GM19463 (cell line): Measurements from ENCODE around the gene FGF18.
"Not testable (repeated sequence)": the region's sequence is repeated elsewhere in the genome, so short reads cannot be mapped to it uniquely, and the experiment has no call there.

Experiments
- ATAC-seq: cut with Tn5 transposase; IDR thresholded peaks from one replicate; pipeline ENCODE4 v1.9.1; 2021; ENCODE audit warnings: mild to moderate bottlenecking, moderate library complexity; ENCODE audit not compliant: unreplicated experiment

FGF18 gene

DNA sequence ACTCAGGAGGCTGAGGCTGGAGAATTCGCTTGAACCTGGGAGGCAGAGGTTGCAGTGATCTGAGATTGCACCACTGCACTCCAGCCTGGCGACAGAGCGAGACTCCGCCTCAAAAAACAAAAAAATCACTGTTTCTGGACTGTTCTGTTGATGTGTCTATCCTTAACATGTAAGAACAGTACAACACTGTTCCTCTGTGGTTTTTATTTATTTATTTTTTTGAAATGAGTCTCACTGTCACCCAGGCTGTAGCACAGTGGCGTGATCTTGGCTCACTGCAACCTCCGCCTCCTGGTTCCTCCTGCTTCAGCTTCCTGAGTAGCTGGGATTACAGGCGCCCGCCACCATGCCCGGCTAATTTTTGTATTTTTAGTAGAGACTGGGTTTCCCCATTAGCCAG, 20.8 kb upstream of the FGF18 start:
- ATAC-seq = not testable (repeated sequence)

DNA sequence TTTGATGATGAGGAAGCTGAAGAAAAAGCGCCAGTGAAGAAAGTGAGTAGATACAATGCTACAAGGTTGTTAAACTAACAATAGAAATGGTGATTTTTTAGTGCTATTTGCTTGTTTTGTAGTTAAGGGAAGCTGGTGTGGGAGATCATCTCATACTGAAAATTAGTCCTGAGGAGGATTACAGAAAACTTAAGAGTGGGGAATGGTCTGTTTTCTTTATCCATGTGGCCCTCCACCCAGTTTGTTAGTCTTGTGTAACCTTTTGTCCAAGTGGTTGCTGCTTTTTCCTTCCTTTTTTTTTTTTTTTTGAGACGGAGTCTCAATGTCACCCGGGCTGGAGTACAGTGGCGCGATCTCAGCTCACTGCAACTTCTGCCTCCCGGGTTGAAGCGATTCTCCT, 19.3 kb upstream of the FGF18 start:
- no peak for ATAC-seq

DNA sequence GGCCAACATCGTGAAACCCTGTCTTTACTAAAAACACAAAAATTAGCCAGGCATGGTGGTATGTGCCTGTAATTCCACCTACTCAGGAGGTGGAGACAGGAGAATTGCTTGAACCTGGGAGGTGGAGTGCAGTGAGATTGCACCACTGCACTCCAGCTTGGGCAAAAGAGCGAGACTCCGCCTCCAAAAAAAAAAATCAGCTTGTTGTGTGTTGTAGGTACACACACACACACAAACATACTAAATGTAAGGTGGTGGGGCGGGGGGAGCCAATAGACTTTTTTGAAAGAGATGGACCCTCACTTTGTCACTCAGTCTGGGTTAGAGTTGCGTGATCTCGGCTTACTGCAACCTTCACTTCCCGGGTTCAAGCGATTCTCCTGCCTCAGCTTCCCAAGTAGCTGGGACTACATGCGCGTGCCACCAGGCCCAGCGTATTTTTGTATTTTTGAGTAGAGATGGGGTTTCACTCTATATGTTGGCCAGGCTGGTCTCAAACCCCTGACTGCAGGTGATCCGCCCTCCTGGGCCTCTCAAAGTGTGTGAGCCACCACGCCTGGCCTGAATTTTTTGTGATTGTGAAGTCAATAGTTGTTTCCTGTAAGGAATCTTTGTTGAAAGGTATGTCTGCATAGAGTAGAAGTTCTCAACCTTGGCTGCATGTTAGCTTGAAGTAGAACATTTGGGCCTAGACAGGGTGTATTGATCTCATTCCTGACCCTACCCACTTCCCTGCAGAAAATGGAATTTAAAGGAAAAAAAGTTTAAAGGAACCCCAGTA, 18.1 kb upstream of the FGF18 start:
- ATAC-seq = no peak

DNA sequence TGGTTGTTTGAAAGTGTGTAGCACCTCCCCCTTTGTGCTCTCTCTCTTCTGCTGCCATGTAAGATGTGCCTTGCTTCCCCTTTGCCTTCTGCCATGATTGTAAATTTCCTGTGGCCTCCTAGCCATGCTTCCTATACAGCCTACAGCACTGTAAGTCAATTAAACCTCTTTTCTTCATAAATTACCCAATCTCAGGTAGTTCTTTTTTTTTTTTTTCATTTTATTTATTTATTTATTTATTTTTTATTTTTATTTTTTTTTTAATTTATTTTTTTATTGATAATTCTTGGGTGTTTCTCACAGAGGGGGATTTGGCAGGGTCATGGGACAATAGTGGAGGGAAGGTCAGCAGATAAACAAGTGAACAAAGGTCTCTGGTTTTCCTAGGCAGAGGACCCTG, 16.7 kb upstream of the FGF18 start:
- ATAC-seq = not testable (repeated sequence)

DNA sequence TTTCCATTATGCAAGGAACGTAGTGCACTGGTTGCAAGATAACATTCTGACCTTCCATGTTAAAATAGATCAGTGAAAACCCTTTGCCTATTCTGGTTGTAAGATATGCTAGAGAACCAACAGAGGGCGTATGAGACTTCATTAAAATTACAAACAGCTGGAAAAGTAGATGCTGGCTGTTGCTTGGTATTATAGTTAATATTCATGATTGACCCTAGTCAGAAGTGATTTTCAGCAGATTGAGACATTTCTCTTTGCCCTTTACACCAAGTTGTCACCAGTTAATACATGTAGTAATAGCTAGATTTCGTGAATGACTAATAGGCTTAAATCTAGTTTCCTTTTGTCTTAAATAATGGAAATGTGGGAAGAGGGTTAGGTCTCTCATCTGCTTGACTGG, 13.8 kb upstream of the FGF18 start:
- no peak for ATAC-seq

DNA sequence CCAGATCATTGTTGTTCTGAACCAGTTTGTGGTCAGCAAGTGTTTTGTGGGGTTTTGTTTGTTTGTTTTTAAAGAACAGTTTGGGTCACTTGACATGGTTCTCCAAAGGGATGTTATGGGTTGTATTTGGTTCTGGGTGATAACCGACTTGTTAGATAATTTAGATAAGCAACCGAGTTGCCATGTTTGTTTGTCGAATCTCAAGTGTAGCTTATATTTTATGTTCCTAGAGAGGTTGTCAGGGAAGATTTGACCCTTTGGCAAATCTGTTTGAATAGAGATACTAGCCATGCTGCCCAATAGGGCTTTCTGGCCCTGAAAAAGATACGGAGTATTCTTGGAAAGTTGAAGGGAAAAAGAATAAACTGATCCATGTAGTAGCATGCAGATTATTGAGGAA, 12.2 kb upstream of the FGF18 start:
- no peak for ATAC-seq

DNA sequence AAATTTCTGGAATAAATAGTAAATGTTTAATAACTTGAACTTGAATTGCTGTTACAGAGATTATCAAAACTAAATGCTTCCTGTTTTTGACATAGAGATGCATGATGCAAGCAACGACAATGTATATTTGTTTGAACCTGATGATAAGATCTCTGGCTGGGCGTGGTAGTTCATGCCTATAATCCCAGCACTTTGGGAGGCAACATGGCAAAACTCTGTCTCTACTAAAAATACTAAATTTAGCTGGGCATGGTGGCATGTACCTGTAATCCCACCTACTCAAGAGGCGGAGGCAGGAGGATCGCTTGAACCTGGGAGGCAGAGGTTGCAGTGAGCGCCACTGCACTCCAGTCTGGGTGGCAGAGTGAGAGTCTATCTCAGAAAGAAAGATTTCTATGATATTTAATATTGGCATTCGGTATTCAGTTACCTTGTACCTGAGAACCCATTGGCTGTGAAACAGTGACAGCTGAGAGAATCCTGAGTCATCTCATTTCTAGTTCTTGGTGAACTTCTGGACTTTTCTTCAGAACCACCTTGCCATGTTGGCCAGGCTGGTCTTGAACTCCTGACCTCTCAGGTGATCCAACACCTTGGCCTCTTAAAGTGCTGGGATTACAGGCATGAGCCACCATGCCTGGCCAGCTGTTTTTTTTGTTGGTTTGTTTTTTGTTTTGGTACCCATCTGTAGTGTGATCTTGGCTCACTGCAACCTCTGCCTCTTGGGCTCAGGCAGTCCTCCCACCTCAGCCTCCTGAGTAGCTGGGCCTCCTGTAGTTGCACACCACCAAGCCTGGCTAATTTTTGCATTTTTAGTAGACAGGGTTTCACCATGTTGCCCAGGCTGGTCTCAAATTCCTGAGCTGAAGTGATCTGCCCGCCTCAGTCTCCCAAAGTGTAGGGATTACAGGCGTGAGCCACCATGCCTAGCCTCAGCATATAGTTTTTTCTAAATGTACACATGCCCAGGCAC, 10.0 kb upstream of the FGF18 start:
- ATAC-seq = no peak

DNA sequence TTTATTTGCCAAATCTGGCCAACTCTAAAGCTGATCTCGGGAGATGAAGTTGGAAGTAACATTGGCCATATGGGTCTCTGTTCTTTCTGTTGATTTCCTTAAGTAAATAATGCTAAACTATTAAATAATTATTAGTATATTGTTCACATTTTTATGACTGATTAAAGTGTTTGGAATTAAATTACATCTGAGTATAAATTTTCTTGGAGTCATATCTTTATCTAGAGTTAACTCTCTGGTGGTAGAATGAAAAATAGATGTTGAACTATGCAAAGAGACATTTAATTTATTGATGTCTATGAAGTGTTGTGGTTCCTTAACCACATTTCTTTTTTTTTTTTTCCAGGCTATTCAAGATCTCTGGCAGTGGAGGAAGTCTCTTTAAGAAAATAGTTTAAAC, 9.3 kb upstream of the FGF18 start:
- no peak for ATAC-seq

DNA sequence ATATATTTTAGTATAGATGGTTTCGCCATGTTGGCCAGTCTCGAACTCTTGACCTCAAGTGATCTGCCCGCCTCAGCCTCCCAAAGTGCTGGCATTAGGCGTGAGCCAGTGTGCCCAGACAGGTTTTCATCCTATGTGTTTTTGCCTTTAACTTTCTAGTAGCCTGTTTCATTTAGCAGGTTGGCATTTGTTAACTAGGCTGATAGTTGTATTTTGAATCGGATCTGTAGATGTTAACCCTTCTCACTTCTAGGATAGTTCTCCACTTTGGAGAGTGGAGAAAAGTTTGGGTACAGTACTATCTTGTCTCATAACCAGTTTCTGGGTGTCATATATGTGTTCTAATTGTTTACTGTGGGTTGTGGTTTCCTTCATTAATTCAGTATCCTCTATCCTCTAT, 7.3 kb upstream of the FGF18 start:
- ATAC-seq = no peak

DNA sequence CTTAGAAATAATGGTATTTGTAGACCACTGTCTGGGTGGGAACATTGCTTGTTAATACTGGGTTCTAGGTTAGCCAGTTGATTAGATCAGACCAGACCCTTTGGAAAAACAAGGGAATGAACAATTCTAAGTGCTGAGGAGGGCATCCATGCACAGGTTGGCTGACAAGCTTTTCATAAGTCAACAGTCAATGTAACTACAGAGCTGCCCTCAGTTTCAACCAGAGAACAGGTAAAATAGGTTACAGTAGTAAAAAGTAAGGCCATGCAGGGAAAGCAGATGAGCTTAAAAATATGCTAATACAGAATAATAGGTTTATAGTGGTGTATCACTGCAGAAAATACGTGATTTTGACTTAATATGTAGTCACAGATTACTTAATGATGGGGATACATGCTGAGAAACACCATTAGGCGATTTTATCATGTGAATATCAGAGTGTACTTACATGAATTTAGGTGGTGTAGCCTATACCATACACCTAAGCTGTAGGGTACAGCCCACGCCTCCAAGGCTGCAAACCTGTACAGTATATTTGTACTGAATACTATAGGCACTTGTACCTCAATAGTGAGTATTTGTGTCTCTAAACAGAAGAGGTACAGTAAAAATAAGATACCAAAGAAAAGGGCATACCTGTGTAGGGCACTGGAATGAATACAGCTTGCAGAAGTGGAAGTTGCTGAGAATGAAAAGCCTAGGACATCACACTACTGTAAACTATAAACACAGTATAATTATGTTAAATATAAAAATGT, 6.1 kb upstream of the FGF18 start:
- ATAC-seq = no peak

DNA sequence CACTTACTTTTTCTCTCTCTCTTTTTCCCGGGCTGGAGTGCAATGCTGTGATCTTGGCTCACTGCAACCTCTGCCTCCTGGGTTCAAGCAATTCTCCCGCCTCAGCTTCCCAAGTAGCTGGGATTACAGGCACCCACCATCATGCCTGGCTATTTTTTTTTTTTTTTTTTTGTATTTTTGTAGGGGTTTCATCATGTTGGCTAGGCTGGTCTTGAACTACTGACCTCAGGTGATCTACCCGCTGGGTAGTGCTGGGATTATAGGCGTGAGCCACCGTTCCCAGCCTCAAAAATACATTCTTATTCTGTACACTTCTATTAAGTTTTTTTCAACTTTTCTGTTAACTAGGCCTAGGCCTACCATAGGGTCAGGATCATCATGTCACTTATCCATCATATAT, 5.5 kb upstream of the FGF18 start:
- not testable (repeated sequence) for ATAC-seq

DNA sequence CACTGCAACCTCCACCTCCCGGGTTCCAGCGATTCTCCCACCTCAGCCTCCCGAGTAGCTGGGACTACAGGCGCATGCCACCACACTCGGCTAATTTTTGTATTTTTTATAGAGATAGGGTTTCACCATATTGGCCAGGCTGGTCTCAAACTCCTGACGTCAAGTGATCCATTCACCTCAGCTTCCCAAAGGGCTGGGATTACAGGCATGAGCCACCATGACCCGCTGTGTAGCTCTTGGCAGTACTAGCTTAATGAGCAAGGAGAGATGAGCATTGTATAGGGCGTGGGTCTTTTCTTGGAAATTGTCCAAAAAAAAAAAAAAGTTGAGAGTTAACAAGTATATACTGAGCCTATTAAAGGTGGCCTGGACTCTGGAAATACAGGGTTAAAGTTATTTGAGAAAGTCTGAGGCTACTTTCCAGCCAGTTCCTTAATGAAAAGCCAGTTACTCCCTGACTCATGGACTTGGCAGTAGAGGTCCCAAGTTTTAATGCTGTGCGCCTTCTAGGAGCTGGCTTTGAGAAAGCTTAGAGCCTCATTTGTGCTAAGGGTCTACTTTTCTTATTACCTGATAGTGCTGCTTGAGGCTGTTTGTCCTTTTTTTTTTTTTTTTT, 4.2 kb upstream of the FGF18 start:
- ATAC-seq = no peak

DNA sequence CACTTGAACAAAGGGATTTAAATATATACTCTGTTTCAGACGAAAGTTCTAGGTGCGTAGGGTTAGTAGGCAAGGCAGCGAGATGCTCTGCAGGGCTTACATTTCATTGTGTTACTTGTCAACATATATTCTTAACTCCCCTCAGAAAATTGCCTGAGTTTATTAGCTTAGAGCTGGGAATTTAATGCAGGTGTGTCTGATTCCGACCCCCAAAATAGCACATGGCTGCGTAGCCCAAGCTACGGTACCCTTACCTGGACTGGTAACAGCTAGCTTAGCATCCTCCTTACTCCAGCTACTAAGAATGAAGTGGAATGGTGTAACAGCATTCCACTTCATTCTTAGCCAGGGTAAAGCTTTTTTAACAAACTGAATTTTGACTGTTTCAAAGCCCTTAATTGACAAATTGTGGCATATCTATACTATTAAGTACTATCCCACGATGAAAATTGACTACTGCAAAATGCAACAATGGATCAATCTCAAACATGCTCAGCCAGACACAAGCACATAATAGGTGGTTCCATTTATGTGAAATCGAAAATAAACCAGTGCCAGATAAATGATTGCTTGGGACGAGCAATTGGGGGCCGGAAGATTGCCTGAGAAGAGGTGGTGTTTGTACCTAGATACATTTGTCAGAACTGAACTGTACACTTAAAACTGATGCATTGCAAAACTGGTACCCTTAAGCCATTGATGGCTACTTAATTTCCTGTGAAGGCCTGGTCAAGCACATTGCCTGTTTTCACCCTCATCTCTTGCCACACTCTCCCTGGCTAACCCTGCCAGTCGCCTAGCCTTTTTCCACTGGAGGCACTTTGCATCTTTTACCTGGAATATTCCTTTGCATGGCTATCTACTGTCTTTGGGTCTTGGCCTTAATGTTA, 3.0 kb upstream of the FGF18 start:
- ATAC-seq = no peak

DNA sequence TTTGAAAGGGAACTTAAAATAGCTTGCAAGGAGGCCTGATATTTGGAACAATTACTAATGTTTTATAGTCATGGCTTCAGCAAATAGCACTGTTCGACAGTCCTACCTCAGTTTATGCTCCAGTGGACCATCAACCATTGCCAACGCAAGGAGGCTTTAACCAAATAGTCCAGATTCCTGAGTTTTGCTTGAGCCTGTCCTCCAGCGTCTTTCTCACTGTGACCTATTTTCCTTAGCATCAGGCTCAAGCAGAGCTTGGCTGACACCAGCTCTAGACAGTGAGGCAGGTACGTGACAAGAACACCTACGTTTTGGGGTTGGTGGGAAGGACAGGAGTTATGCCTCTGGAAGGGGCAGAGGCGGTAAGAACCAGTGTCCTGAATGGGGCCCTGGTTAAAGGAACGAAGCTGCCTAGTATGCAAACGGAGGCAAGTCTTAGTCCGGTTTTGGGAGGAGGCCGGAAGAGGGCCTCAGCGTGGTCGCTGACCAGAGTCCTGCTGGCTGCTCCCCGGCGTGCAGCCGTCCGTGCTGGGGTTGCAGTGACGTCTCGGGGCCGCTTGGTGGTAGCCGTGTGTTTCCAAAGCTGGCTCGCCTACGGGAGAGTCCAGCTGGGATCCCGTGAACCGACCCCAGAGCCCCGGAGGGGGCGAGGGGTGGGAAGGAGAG, 998 bp upstream of the FGF18 start:
- ATAC-seq = peak; percentile 62

DNA sequence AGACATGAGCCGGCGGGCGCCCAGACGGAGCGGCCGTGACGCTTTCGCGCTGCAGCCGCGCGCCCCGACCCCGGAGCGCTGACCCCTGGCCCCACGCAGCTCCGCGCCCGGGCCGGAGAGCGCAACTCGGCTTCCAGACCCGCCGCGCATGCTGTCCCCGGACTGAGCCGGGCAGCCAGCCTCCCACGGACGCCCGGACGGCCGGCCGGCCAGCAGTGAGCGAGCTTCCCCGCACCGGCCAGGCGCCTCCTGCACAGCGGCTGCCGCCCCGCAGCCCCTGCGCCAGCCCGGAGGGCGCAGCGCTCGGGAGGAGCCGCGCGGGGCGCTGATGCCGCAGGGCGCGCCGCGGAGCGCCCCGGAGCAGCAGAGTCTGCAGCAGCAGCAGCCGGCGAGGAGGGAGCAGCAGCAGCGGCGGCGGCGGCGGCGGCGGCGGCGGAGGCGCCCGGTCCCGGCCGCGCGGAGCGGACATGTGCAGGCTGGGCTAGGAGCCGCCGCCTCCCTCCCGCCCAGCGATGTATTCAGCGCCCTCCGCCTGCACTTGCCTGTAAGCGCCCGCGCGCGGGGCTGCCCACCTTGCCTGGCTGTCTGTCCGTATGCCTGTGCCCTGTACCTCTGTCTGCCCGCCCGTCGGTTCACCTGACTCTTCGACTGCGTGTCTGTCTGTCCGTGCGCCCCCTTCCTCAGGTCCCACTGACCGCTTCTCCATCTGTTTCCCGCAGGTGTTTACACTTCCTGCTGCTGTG, 412 bp downstream of the FGF18 start:
- peak; percentile 24 for ATAC-seq

DNA sequence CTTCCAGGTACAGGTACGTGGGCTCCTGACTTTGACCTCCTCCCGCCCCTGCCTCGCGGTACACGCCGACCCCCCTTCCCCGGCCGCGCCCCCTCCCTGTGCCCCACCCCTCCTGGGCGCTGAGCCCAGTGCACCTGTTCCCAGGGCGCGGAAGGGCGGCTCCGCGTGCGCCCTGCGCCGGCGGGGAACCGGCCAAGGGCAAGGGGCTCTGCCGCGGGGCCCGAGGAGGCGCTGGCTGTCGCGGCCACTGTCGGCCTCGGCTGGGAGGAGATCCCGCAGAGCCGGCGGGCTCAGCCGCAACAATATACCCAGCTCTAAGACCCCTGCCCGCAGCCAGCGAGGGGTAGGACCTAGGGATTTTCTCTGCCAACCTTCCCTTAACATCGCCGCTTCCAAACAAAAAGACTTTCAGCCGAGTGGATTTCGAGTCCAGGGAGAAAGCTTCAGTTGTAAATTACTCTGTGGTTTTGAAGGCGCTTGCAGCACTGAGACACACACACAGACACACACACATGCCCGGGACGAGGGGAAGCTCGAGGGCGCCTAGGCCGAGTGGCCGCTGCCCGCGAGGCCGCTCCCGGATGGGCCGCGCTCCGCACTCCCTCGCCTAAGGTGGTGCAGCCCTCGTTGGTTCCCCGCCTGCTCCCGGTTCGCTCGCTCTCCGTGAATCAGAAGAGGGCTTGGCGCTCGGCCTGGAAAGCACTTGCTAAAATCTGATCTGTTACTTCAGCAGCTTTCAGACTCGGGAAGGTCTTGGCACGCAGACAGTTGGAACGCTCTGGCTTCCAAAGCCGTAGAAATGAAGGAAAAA, 1.2 kb downstream of the FGF18 start:
- ATAC-seq = no peak

DNA sequence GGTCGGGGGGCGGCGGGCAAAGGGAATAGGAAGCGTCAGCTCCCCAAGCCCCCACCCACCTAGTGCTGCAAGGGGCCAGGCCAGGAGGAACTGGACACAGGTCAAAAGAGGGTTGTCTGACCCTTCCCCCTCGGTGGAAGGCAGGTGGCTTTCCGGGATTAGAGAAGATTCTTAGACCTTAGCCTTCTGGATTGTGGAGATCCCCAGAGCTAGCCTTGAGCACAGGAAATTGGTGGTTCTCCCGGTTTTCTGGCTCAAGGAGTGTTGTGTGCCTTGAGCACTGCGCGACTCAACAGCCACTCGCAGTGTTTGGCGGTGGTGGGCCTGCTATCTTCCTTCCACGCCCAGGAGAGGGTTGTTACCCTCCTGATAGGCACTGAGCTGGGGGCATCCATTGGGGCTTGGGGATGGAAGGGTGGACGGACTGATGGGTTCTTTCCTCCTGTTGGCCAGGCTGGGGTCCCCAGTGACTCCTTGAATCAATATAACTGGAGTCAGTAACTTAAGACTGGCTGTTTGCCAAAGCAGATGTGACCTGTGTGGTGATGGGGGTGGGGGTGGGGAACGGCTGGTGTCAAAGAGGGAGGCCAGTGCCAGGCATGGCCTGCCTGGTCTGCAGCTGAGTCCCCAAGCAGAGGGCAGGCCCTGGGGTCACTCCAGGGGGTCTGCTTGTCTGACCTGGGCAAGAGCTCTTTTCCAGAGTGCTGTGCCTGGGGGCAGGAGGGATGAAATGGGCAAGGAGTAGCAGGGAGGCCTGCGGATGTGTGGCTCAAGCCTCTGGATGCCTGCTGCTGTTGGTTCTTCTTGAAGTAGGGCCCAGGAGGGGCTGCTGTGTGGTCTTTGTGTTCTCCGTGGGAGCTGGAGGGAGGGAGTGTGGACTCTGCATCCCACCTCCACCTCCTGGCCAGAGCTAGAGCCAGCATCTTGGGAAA, 2.1 kb downstream of the FGF18 start:
- ATAC-seq = no peak
